Neural cell (in vitro differentiated cells): ENCODE data around the gene RPSA.
"Not testable (repeated sequence)": the region's sequence is repeated elsewhere in the genome, so short reads cannot be mapped to it uniquely, and the experiment has no call there.

Source experiments
- EP300 ChIP-seq: fragments of 450-650 bp; conservative IDR thresholded peaks from 2 replicates; pipeline ENCODE4 v1.6.1; 2014; ENCODE audit warnings: antibody characterized with exemption, mild to moderate bottlenecking, moderate library complexity; ENCODE audit not compliant: poor library complexity, severe bottlenecking
- EZH2 ChIP-seq: fragments of 200-600, 300-800 bp; shearing (Covaris generic), sonication (generic); IDR thresholded peaks from 2 replicates; pipeline ENCODE4 v1.6.1; 2014; ENCODE audit warnings: antibody characterized with exemption, low read length, borderline replicate concordance, mild to moderate bottlenecking; ENCODE audit not compliant: insufficient read depth, poor library complexity, severe bottlenecking
- MXI1 ChIP-seq: fragments of 450-650 bp; conservative IDR thresholded peaks from 2 replicates; pipeline ENCODE4 v1.6.1; 2014; ENCODE audit warnings: antibody characterized with exemption, mild to moderate bottlenecking; ENCODE audit not compliant: poor library complexity, severe bottlenecking
- POLR2AphosphoS5 ChIP-seq: IDR thresholded peaks from 2 replicates; pipeline ENCODE4 v1.6.1; 2012
- RAD21 ChIP-seq: fragments of 450-650 bp; conservative IDR thresholded peaks from 2 replicates; pipeline ENCODE4 v1.6.1; 2014; ENCODE audit warnings: antibody characterized with exemption, mild to moderate bottlenecking, moderate library complexity
- TF ChIP-seq, protein P1 (sequence below): fragments of 450-650 bp; IDR thresholded peaks from 2 replicates; pipeline ENCODE4 v1.5.1; 2014; ENCODE audit warnings: antibody characterized with exemption, mild to moderate bottlenecking, moderate library complexity; ENCODE audit not compliant: poor library complexity, severe bottlenecking
- TF ChIP-seq, protein P2 (sequence below): IDR thresholded peaks from 2 replicates; pipeline ENCODE4 v1.6.1; 2012; ENCODE audit warnings: borderline replicate concordance

DNA sequence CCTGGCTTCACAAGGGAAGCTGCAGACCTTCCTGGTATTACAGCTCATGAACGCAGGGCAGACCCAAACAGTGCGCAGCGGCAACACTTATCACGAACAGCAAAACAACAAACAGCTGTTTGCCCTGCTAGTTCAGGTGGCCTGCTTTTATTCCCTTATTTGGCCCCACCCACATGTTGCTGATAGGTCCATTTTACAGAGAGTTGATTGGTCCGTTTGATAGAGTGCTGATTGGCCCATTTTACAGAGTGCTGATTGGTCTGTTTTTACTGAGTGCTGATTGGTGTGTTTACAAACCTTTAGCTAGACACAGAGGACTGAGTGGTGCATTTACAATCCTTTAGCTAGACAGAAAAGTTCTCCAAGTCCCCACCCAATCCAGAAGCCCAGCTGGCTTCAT lies 52.1 kb downstream of the RPSA start:
- TF ChIP-seq, protein P1, sequence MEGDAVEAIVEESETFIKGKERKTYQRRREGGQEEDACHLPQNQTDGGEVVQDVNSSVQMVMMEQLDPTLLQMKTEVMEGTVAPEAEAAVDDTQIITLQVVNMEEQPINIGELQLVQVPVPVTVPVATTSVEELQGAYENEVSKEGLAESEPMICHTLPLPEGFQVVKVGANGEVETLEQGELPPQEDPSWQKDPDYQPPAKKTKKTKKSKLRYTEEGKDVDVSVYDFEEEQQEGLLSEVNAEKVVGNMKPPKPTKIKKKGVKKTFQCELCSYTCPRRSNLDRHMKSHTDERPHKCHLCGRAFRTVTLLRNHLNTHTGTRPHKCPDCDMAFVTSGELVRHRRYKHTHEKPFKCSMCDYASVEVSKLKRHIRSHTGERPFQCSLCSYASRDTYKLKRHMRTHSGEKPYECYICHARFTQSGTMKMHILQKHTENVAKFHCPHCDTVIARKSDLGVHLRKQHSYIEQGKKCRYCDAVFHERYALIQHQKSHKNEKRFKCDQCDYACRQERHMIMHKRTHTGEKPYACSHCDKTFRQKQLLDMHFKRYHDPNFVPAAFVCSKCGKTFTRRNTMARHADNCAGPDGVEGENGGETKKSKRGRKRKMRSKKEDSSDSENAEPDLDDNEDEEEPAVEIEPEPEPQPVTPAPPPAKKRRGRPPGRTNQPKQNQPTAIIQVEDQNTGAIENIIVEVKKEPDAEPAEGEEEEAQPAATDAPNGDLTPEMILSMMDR, result not testable (repeated sequence)
- TF ChIP-seq, protein P2, sequence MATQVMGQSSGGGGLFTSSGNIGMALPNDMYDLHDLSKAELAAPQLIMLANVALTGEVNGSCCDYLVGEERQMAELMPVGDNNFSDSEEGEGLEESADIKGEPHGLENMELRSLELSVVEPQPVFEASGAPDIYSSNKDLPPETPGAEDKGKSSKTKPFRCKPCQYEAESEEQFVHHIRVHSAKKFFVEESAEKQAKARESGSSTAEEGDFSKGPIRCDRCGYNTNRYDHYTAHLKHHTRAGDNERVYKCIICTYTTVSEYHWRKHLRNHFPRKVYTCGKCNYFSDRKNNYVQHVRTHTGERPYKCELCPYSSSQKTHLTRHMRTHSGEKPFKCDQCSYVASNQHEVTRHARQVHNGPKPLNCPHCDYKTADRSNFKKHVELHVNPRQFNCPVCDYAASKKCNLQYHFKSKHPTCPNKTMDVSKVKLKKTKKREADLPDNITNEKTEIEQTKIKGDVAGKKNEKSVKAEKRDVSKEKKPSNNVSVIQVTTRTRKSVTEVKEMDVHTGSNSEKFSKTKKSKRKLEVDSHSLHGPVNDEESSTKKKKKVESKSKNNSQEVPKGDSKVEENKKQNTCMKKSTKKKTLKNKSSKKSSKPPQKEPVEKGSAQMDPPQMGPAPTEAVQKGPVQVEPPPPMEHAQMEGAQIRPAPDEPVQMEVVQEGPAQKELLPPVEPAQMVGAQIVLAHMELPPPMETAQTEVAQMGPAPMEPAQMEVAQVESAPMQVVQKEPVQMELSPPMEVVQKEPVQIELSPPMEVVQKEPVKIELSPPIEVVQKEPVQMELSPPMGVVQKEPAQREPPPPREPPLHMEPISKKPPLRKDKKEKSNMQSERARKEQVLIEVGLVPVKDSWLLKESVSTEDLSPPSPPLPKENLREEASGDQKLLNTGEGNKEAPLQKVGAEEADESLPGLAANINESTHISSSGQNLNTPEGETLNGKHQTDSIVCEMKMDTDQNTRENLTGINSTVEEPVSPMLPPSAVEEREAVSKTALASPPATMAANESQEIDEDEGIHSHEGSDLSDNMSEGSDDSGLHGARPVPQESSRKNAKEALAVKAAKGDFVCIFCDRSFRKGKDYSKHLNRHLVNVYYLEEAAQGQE, result not testable (repeated sequence)
- not testable (repeated sequence) for TF ChIP-seq POLR2AphosphoS5, EP300, RAD21, EZH2, MXI1
